ENCODE measurements around the gene UPK2. TPM values are rescaled to one million over a fixed set of nuclear protein-coding genes. Genes with fewer than 3 reads are reported as not detected.
"Not testable (repeated sequence)": the region's sequence is repeated elsewhere in the genome, so short reads cannot be mapped to it uniquely, and the experiment has no call there.

Gene UPK2
- total RNA-seq, 1 donor from 2014 or later, result not detected

DNA sequence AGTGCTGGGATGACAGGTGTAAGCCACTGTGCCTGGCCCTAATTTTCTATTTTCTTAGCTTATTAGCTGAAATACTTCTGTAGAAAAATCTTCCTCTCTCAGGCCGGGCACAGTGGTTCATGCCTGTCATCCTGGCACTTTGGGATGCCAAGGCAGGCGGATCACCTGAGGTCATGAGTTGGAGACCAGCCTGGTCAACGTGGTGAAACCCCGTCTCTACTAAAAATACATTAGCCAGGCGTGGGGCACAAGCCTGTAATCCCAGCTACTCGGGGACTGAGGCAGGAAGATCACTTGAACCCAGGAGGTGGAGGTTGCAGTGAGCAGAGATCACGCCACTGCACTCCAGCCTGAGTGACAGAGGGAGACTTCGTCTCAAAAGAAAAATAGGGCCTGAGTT lies 28.2 kb downstream of the UPK2 start:
- intact Hi-C loops (cut with micrococcal nuclease), result not testable (repeated sequence)

DNA sequence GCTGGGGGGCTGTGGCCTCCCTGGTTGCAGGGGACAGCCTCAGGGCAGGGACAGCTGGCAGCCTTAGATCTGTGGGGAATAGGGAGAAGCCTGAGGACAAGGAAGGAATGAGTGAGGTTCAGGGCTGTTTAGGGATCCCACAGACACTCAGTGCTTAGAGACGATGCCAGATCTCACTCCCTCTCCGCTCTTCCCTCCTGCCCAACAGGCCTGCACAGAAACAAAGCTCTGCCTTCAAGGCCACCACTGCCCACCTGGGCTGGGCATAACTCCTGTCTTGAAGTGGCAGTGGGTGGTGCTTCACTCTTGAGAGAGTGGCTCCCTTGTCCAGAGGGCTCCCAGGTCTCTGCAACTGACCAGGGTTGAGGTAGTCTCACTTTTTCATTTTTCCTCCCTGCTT lies 28.7 kb downstream of the UPK2 start:
- intact Hi-C loops (cut with micrococcal nuclease), result no loop called here

DNA sequence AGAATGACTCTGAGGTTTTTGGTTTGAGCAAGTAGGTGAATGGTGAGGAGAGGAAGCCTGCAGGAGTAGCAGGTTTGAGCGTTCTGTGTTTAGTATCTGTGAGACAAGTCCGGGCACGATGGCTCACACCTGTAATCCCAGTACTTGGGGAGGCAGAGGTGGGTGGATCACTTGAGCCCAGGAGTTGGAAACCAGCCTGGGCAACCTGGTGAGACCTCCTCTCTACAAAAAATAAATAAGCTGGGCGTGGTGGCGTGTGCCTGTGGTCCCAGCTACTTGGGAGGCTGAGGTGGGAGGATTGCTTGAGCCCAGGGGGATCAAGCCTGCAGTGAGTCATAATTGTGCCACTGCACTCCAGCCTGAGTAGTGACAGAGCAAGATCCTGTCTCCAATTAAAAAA lies 32.2 kb downstream of the UPK2 start:
- intact Hi-C loops (cut with micrococcal nuclease), result no loop called here

DNA sequence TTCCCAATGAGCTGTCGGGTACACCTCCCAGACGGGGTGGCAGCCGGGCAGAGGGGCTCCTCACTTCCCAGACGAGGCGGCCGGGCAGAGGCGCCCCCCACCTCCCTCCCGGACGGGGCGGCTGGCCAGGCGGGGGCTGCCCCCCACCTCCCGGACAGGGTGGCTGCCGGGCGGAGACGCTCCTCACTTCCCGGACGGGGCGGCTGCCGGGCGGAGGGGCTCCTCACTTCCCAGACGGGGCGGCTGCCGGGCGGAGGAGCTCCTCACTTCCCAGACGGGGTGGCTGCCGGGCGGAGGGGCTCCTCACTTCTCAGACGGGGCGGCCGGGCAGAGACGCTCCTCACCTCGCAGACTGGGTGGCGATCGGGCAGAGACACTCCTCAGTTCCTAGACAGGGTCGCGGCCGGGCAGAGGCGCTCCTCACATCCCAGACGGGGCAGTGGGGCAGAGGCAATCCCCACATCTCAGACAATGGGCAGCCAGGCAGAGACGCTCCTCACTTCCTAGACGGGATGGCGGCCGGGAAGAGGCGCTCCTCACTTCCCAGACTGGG lies 35.5 kb downstream of the UPK2 start:
- intact Hi-C loops (cut with micrococcal nuclease), result not testable (repeated sequence)

DNA sequence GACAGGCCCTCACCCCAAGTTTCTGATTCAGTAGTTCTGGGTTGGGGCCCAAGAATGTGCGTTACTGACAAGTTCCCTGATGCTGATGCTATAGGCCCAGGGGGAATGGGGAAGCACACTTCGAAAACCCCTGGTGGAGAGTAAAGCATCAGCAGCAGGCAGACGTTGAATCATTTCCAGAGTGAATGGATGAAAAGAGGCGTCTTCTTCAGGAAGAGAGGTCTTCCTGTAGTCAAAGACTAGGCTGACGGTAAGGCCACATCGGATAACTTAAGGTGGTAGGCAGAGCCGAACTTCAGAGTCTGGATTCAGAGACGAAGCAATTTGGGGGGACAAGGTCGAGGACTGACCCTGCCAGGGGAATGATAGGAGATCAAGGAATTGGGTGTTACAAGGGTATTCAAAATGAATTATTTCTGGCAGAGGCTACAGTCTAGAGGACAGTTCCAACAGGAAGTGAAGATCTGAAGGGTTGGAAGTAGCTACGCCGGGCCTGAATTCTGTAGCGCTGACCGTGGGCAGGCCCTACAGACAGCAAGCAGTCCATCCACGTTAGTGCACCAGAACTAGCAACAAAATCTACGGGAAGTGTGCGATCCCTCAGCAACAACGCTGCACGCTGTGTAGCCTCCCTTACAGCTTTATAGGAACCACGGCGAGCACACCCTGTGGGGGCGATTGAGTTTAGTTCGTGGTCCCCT lies 41.0 kb downstream of the UPK2 start:
- intact Hi-C loops (cut with micrococcal nuclease), result loop anchor here (1.0 kb wide), 2 partner anchors 67 to 206 kb away; partner anchors contain the start of gene DDX6

DNA sequence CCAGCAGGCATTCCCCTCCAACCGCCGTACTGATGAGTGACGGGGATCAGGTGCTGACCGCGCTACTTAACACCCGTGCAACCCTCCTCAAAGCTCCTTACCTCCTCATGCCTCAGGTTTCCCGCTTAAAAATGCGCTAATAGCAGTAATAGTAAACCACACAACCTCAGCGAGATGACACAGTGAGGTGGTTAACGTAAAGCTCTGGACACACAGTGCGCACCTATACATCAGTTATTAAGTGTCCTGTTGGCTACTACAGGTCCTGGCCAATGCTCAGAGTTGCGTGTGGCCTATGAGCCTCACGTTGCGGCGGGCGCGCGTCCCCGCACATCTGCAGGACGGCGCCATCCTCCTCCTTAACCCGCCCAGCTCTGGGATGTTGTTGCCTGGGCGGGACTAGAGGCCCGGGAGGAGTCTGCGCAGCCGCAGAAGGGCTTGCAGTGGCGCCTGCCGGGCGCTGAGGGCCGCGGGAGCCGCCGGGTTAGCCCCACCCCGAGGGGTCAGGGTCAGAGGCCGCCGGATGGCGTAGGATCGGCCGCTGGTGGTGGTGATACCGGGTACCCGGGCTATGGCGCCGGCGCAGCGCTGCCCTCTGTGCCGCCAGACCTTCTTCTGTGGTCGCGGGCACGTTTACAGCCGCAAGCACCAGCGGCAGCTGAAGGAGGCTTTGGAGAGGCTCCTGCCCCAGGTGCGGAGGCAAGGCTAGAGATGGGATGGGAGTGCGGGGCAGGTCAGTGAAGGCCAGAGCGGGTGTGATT lies 41.7 kb downstream of the UPK2 start, which contains the start of gene CENATAC:
Gene CENATAC (plus strand): TSS at position 512 of the 761 bp plus-strand sequence. CDS start 60 bp downstream, at position 572.
- intact Hi-C loops (cut with micrococcal nuclease), result loop anchor here (1.0 kb wide), 4 partner anchors 20 to 207 kb away; partner anchors contain the start of genes DDX6, RPS25, SLC37A4 and TRAPPC4

DNA sequence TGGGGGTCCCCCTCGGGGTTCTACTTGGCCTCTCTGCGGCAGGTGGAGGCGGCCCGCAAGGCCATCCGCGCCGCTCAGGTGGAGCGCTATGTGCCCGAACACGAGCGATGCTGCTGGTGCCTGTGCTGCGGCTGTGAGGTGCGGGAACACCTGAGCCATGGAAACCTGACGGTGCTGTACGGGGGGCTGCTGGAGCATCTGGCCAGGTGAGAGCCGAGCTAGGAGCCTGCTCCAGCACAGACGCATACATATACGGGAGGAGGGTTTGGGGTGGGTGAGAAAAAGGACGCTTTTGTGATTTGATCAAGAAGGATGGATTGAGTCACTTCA lies 42.3 kb downstream of the UPK2 start:
- intact Hi-C loops (cut with micrococcal nuclease), result loop anchor here (1.0 kb wide), 2 partner anchors 20 to 32 kb away; partner anchors contain the start of genes RPS25, SLC37A4 and TRAPPC4

DNA sequence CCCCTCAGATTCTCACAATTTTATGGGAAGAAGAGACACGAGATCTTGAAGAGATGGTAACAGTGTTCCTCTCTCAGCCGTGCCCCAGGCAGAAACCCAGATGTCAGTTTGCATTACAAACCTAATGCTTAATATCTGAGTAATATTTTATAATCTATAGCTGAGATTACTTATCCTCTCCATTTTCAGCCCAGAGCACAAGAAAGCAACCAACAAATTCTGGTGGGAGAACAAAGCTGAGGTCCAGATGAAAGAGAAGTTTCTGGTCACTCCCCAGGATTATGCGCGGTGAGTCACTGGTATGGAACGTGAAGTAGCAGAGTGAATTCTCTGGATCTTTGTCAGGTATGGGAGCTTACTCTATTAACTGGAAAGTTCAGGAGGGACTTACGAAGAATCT lies 42.7 kb downstream of the UPK2 start:
- intact Hi-C loops (cut with micrococcal nuclease), result loop anchor here (1.0 kb wide), 2 partner anchors 19 to 31 kb away; partner anchors contain the start of genes RPS25, SLC37A4 and TRAPPC4

DNA sequence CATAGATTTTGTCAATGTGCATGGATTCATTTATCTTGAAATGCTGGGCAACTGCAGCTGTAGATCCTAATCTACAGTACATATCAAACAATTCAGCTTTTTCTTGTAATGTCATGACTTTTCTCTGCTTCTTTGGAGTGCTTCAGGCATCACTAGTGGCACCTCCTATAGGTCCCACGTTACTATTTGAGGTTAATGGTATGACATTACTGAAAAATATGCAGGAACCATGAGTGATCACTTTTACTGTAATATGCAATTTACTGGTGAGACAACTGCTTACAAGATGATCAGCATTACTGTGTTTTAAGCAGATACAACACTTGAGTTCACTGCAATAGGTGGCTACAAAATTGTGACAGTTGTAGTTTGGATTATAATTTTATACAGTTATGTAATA lies 44.8 kb downstream of the UPK2 start:
- intact Hi-C loops (cut with micrococcal nuclease), result no loop called here

DNA sequence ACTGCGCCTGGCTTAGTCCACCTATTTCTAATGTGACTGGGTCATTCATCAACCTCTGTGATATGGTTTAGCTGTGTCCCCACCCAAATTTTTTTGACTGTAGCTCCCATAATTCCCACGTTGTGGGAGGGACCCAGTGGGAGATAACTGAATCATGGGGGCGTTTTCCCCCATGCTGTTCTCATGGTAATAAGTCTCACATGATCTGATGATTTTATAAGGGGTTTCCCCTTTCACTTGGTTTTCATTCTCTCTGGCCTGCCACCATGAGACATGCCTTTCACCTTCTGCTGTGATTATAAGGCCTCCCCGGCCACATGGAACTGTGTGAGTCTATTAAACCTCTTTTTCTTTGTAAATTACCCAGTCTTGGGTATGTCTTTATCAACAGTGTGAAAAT lies 50.6 kb downstream of the UPK2 start:
- intact Hi-C loops (cut with micrococcal nuclease), result no loop called here

Other genes starting within 250 kb of the UPK2 start
- 135 and 142 TPM in 2 replicates for gene DDX6, start 165.1 kb upstream of the UPK2 start, total RNA-seq
- gene CXCR5, start 72.4 kb upstream of the UPK2 start, total RNA-seq, result 0.30 and 0.41 TPM in 2 replicates
- gene BCL9L, start 30.4 kb upstream of the UPK2 start, total RNA-seq, result 54.8 and 56.5 TPM in 2 replicates
- not detected in 2 replicates for gene FOXR1, start 15.5 kb downstream of the UPK2 start, total RNA-seq
- gene CENATAC, start 41.8 kb downstream of the UPK2 start, total RNA-seq, result 51.2 and 52.3 TPM in 2 replicates
- 1,476 and 1,513 TPM in 2 replicates for gene RPS25, start 62.0 kb downstream of the UPK2 start, total RNA-seq
- gene TRAPPC4, start 62.5 kb downstream of the UPK2 start, total RNA-seq, result 82.3 and 86.6 TPM in 2 replicates
- 21.7 and 24.1 TPM in 2 replicates for gene SLC37A4, start 74.6 kb downstream of the UPK2 start, total RNA-seq
- gene HYOU1, start 100.9 kb downstream of the UPK2 start, total RNA-seq, result 207 and 217 TPM in 2 replicates
- 31.7 and 36.5 TPM in 2 replicates for gene VPS11, start 111.5 kb downstream of the UPK2 start, total RNA-seq
- 35.7 and 36.0 TPM in 2 replicates for gene HMBS, start 128.6 kb downstream of the UPK2 start, total RNA-seq
- 68.0 and 71.5 TPM in 2 replicates for gene DPAGT1, start 145.6 kb downstream of the UPK2 start, total RNA-seq
- gene C2CD2L, start 151.0 kb downstream of the UPK2 start, total RNA-seq, result 28.4 and 29.9 TPM in 2 replicates
- 39.6 and 44.2 TPM in 2 replicates for gene HINFP, start 165.3 kb downstream of the UPK2 start, total RNA-seq
- gene ABCG4, start 192.8 kb downstream of the UPK2 start, total RNA-seq, result 0.07 and 0.48 TPM in 2 replicates
- gene NLRX1, start 212.4 kb downstream of the UPK2 start, total RNA-seq, result 23.7 TPM in 2 replicates
- 0.14 and 0.23 TPM in 2 replicates for gene NHERF4, start 229.2 kb downstream of the UPK2 start, total RNA-seq

Data from T-helper 2 cell treated with Interferon-gamma antibody and Interleukin-4, amounts not matched to agents 100 ng/mL and 5 ng/mL, for 36 hours (primary cell).